GM12873 (cell line): ENCODE measurements around the gene ARL8B.

Experiments used
- CTCF ChIP-seq: IDR thresholded peaks from 2 replicates; pipeline ENCODE4 v1.5.1; 2012; ENCODE audit warnings: low read depth, mild to moderate bottlenecking, moderate library complexity, low read length, control low read depth; ENCODE audit not compliant: insufficient read depth; ENCODE audit errors: missing control alignments

The ARL8B gene

GRCh38 chr3:5198986-5199731 lies 77.1 kb downstream of the ARL8B start:
- no peak for TF ChIP-seq CTCF

- no peak for TF ChIP-seq CTCF
These were observed 79.4 kb downstream of the ARL8B start for GRCh38 chr3:5201536-5201935.

GRCh38 chr3:5202222-5202621 lies 80.1 kb downstream of the ARL8B start:
- no peak for TF ChIP-seq CTCF

GRCh38 chr3:5205165-5205941 lies 83.3 kb downstream of the ARL8B start:
- no peak for TF ChIP-seq CTCF

GRCh38 chr3:5210926-5211325 lies 88.8 kb downstream of the ARL8B start:
- no peak for TF ChIP-seq CTCF

- TF ChIP-seq CTCF = no peak
These were observed 90.8 kb downstream of the ARL8B start for GRCh38 chr3:5212628-5213573.
